Measurements from ENCODE around the gene RPL18A. TPM values are rescaled to one million over a fixed set of nuclear protein-coding genes. Genes with fewer than 3 reads are reported as not detected.

Gene RPL18A
- total and polyA plus RNA-seq, 8 donors: 1,116 to 2,379 (median 1,425) TPM

- FAIRE-seq: no peak
- intact Hi-C loops (cut with DNase I): loop anchor here in 1 of 3 donors (10.0 kb wide), 1 partner anchor 144 kb away; no protein-coding TSS in a partner anchor
These were observed 11.0 kb upstream of the RPL18A start for GRCh38 chr19:17848595-17849292.

GRCh38 chr19:17854061-17854460, 5.6 kb upstream of the RPL18A start:
- Histone ChIP-seq H3K36me3 (no peaks in the 10 kb centered on the region), H3K4me3 (no peak overlapping the region), H3K9me3 (no peaks in the 10 kb centered on the region), H3K27ac (no peak overlapping the region), H3K27me3 (no peaks in the 10 kb centered on the region), H3K4me1 (no peaks in the 10 kb centered on the region)
- FAIRE-seq (no peak), ATAC-seq (no peak), DNase-seq (no peak)
- intact Hi-C loops (cut with DNase I): loop anchor here in 2 of 3 donors (5.0 to 10.0 kb wide), 2 partner anchors 67 to 149 kb away; no protein-coding TSS in a partner anchor
- WGBS, 2 donors: 59 to 84% methylated on average over 6 of the region's 6 CpGs
- no peak for TF ChIP-seq CTCF (IDR thresholded peaks at IDR 0.05)

More at GRCh38 chr19:17848595-17849292, 11.0 kb upstream of the RPL18A start:
- TF ChIP-seq CTCF (IDR thresholded peaks at IDR 0.05): no peak
- Histone ChIP-seq H3K4me1 (no peaks in the 10 kb centered on the region), H3K27me3 (no peaks in the 10 kb centered on the region), H3K4me3 (no peak overlapping the region), H3K27ac (peak overlapping the region in 2 of 4 donors; percentile 65 to 75), H3K36me3 (no peaks in the 10 kb centered on the region), H3K9me3 (no peaks in the 10 kb centered on the region)
- WGBS, 2 donors: 73 to 75% methylated on average over 14 of the region's 14 CpGs
- no peak for DNase-seq
- ATAC-seq: no peak

DNA sequence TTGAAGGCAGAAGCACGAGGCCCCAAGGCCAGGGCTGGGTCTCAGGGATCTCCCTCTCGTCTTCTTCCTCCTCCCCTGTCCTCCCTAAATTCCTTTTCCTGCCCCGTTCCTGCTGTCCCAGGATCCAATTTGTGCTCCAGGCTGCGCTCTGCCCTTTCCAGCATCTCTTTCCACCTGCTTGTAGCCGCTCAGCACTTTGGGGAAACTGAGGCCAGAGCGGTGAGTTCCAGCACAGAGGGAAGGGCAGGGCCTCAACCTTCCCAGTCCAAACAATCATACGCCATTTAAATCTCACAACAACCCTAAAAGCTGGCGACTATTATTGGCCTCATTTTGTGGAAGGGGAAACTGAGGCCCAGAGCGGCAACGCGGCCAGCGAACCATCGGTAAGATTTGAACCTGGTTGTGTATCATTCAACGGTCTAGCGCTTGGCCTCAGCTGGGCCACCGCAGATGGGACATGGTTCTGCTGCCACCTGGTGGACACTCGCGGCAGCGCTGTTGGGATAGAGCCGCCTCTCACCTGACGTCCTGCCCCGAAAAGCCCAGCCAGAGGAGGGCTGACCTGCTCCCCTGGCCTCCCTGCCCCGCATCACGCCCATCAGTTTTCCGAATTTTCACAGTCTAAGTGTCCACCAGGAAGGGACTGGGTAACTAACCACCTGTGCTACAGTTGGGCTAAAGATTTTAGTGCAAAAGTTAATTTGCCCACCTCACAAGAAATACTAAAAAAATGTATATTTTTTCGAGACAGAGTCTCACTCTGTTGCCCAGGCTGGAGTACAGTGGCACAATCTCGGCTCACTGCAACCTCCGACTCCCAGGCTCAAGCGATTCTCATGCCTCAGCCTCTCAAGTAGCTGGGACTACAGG, 4.2 kb upstream of the RPL18A start:
- TF ChIP-seq CTCF (IDR thresholded peaks at IDR 0.05): peak; percentile 91 to 97 (median 96)
- no peaks in the 10 kb centered on the region for H3K4me1 ChIP-seq
- DNase-seq (peak; percentile 73 to 99 (median 91)), FAIRE-seq (no peak), ATAC-seq (peak; percentile 42 to 63 (median 57))
- H3K9me3 ChIP-seq: no peaks in the 10 kb centered on the region
- H3K4me3 ChIP-seq: no peak overlapping the region
- 8 to 11% methylated on average over 29 of the region's 29 CpGs for WGBS, 2 donors
- no peaks in the 10 kb centered on the region for H3K36me3 ChIP-seq
- no peaks in the 10 kb centered on the region for H3K27me3 ChIP-seq
- intact Hi-C loops (cut with DNase I): loop anchor here in 2 of 3 donors (5.0 to 10.0 kb wide), 2 partner anchors 77 to 151 kb away; partner anchors contain the start of gene CCDC124 (in 1 of the 2)
- no peak overlapping the region for H3K27ac ChIP-seq

- Histone ChIP-seq H3K4me1 (peaks cover 0 to 9% (median 0%) of the 10 kb centered on the region in 3 donors), H3K9me3 (no peaks in the 10 kb centered on the region), H3K4me3 (peak overlapping the region; percentile 62 to 99 (median 98)), H3K27ac (peak overlapping the region; percentile 76 to 82 (median 79)), H3K27me3 (no peaks in the 10 kb centered on the region), H3K36me3 (peaks cover 4 to 26% (median 19%) of the 10 kb centered on the region in 3 donors)
- TF ChIP-seq CTCF (IDR thresholded peaks at IDR 0.05): no peak
- intact Hi-C loops (cut with DNase I): loop anchor here in 1 of 3 donors (10.0 kb wide), 1 partner anchor 134 kb away; no protein-coding TSS in a partner anchor
- DNase-seq (no peak), FAIRE-seq (no peak), ATAC-seq (no peak)
- 1% methylated on average over 22 of the region's 22 CpGs for WGBS, 2 donors
These were observed 752 bp downstream of the RPL18A start for GRCh38 chr19:17860331-17860992.

Measured in pancreas (tissue), 10 donors.